Omental fat pad (tissue), 4 donors: ENCODE measurements around the gene MTOR. TPM values are rescaled to one million over a fixed set of nuclear protein-coding genes. Genes with fewer than 3 reads are reported as not detected.

Source experiments
- ATAC-seq: fragments of 150-250 bp; one replicate; pipeline ENCODE4 v1.9.1; 2016; ENCODE audit warnings: mild to moderate bottlenecking, moderate library complexity; ENCODE audit not compliant: low FRiP score
- DNase-seq: peaks from one replicate; pipeline ENCODE4 v3.0.0-alpha.2; 2019; ENCODE audit warnings: low spot score
- total RNA-seq, 4 donors: library from RNA; depleted of rRNA; stranded (reverse); fragments of >200 nt; gene quantifications; one replicate each; pipeline ENCODE4 v1.1.0, GENCODE V29; 2016
- TF ChIP-seq, protein P1 (sequence below), 3 donors: fragments of 450-650 bp; IDR thresholded peaks; one replicate each; pipeline ENCODE4 v1.5.1; 2016 to 2017; ENCODE audit warnings: antibody characterized with exemption in 3 of 3, mild to moderate bottlenecking in 3 of 3, moderate library complexity in 2 of 3

Gene MTOR
- total RNA-seq, 4 donors from 2014 or later, result 38.0 to 48.2 (median 43.6) TPM

DNA sequence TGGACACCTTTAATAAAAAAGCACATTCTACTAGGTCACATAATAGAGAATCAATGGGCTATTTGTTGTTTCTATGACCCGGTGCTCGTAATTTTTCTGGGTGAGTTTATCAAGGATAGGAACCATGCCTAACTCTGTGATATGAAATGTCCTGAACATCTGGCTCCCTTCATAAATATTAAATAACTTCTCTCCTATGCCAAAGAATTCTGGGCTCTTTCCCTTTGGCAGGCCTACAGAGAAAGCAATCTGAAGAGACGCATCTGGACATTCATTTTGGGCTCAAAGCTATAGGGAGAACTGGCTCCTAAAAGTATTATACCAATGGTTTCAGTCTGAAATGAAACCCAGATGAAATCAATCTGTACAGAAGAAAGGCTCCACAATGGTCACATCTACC lies 112.0 kb downstream of the MTOR start:
- DNase-seq (no peak), ATAC-seq (no peak)
- TF ChIP-seq, protein P1, sequence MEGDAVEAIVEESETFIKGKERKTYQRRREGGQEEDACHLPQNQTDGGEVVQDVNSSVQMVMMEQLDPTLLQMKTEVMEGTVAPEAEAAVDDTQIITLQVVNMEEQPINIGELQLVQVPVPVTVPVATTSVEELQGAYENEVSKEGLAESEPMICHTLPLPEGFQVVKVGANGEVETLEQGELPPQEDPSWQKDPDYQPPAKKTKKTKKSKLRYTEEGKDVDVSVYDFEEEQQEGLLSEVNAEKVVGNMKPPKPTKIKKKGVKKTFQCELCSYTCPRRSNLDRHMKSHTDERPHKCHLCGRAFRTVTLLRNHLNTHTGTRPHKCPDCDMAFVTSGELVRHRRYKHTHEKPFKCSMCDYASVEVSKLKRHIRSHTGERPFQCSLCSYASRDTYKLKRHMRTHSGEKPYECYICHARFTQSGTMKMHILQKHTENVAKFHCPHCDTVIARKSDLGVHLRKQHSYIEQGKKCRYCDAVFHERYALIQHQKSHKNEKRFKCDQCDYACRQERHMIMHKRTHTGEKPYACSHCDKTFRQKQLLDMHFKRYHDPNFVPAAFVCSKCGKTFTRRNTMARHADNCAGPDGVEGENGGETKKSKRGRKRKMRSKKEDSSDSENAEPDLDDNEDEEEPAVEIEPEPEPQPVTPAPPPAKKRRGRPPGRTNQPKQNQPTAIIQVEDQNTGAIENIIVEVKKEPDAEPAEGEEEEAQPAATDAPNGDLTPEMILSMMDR (IDR thresholded peaks at IDR 0.05), result no peak

DNA sequence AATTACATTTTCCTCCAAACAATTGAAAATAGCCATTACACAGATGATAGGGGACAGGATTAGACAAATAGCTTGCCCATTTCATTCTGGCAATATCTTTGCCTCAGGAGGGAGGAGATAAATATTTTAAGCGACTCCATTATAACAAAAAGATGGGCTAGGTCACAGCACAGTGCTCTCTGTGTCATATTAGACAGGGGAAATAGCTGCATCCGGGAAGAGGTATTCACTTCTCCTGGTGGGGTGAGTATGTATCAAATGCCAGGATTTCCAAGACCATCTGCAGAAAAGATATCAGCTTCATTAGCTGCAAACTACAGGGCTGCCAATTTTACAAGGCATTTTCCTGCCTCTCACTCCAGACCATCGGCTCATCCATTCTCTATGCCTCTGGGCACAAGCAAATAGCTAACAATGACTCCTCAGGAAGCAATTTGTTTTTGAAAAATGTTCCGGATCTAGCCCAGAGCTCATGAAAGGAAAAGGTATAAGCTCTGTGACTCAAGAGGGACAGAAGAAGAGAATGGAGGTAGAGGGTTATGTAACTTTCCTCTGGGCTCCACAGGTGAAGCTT lies 115.1 kb downstream of the MTOR start:
- TF ChIP-seq, protein P1 (IDR thresholded peaks at IDR 0.05), result no peak
- ATAC-seq (no peak), DNase-seq (no peak)

GRCh38 chr1:11145741-11146140 lies 116.6 kb downstream of the MTOR start:
- no peak for DNase-seq
- TF ChIP-seq, protein P1 (IDR thresholded peaks at IDR 0.05), result no peak
- ATAC-seq, result no peak

- DNase-seq (no peak), ATAC-seq (no peak)
- TF ChIP-seq, protein P1 (IDR thresholded peaks at IDR 0.05), result no peak
Measured at GRCh38 chr1:11144570-11145256, 117.6 kb downstream of the MTOR start.

DNA sequence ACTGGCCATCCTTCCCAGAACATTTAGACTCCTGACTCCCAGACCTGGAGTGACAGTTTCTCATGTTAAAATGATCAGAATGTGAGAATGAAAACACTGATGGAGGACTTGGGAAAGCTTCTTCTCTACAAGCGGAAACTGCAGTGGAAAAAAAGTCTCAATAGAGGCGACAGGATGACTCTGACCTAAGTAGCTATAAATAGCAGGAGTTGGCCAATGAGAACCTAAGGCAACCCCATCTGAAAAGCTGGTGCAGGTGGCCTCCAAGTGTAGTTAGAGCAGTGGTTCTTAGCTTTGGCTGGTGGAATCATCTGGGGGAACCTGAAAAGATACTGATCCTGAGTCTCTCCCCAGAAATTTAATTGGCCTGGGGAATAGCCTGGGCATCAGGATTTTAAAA lies 118.4 kb downstream of the MTOR start:
- ATAC-seq (no peak), DNase-seq (no peak)
- TF ChIP-seq, protein P1 (IDR thresholded peaks at IDR 0.05), result no peak

DNA sequence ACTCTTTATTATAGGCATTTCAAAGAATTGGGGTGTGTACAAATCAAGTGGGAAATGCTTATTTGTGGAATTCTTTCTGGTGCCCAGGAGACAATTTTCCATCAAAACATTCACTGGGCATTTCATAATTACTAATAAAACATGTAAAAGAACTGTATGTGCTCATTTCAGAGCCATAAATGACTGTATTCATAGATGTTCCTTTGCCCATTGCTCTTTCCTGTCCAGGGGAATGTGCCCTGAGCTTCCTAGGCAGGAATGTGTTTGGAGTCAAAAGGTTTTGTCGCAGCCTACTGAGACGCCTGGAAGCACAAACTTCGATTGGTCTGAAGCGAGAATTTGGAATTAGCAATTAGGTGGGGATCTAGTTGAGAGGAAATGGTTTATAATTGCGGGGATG lies 119.0 kb downstream of the MTOR start:
- no peak for ATAC-seq
- no peak for DNase-seq
- TF ChIP-seq, protein P1 (IDR thresholded peaks at IDR 0.05), result no peak
